ENCODE data around the gene RDH13.

DNA sequence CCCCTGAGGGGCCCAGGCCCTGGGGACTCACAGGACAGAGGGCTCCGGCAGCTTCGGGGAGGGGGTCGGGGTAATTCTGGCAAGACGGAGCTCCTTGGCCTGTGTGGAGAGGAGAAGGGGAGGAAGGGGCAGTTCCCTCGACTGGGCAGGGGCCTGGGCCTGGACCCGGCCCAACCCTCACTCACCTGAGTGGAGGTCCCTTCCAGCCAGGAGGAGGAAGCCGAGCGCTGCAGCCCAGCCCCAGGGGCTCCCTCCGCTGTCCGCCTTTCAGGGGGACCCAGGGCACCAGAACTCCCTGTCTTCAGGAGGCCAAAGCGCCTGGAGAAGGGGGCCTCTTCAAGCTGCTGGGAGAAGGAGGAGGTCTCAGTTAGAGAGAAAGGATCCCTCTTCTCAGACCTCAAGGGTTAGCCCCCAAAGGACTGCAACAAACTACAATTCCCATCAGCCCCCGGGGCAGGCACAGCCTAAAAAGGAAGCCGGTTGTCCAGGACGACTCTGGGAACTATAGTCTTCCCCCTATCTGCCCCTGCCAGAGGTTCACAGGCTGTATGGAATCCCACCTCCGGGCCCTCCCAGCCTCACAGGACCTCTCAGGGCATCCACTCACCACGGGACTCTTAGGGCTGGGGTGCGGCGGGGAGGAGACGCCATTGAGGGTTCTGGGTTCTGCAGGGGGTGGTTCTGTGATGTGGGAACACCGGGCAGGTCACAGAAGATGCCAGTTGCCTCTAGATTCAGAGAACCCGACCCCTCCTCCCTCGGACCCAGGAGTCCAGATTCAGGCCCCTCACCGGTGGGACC lies 32.5 kb upstream of the RDH13 start:
- TF ChIP-seq, protein P1, sequence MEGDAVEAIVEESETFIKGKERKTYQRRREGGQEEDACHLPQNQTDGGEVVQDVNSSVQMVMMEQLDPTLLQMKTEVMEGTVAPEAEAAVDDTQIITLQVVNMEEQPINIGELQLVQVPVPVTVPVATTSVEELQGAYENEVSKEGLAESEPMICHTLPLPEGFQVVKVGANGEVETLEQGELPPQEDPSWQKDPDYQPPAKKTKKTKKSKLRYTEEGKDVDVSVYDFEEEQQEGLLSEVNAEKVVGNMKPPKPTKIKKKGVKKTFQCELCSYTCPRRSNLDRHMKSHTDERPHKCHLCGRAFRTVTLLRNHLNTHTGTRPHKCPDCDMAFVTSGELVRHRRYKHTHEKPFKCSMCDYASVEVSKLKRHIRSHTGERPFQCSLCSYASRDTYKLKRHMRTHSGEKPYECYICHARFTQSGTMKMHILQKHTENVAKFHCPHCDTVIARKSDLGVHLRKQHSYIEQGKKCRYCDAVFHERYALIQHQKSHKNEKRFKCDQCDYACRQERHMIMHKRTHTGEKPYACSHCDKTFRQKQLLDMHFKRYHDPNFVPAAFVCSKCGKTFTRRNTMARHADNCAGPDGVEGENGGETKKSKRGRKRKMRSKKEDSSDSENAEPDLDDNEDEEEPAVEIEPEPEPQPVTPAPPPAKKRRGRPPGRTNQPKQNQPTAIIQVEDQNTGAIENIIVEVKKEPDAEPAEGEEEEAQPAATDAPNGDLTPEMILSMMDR (tag by site-specific recombination; IDR thresholded peaks at IDR 0.05), result no peak
- TF ChIP-seq ZEB2 (tag by site-specific recombination; IDR thresholded peaks at IDR 0.05) (no peak), ZNF10 (tag by site-specific recombination; IDR thresholded peaks at IDR 0.05) (no peak), ZNF785 (tag by site-specific recombination; IDR thresholded peaks at IDR 0.05) (no peak), ZNF121 (tag by site-specific recombination; IDR thresholded peaks at IDR 0.05) (no peak), ZBTB7A (tag by site-specific recombination; IDR thresholded peaks at IDR 0.05; ENCODE audit: low read depth) (no peak), YY1 (tag by site-specific recombination; IDR thresholded peaks at IDR 0.05) (no peak), ZNF211 (tag by site-specific recombination; IDR thresholded peaks at IDR 0.05; ENCODE audit: low read depth) (no peak)
- TF ChIP-seq, protein P2, sequence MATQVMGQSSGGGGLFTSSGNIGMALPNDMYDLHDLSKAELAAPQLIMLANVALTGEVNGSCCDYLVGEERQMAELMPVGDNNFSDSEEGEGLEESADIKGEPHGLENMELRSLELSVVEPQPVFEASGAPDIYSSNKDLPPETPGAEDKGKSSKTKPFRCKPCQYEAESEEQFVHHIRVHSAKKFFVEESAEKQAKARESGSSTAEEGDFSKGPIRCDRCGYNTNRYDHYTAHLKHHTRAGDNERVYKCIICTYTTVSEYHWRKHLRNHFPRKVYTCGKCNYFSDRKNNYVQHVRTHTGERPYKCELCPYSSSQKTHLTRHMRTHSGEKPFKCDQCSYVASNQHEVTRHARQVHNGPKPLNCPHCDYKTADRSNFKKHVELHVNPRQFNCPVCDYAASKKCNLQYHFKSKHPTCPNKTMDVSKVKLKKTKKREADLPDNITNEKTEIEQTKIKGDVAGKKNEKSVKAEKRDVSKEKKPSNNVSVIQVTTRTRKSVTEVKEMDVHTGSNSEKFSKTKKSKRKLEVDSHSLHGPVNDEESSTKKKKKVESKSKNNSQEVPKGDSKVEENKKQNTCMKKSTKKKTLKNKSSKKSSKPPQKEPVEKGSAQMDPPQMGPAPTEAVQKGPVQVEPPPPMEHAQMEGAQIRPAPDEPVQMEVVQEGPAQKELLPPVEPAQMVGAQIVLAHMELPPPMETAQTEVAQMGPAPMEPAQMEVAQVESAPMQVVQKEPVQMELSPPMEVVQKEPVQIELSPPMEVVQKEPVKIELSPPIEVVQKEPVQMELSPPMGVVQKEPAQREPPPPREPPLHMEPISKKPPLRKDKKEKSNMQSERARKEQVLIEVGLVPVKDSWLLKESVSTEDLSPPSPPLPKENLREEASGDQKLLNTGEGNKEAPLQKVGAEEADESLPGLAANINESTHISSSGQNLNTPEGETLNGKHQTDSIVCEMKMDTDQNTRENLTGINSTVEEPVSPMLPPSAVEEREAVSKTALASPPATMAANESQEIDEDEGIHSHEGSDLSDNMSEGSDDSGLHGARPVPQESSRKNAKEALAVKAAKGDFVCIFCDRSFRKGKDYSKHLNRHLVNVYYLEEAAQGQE (tag by site-specific recombination; IDR thresholded peaks at IDR 0.05), result no peak
